KMS-11 (cell line): Measurements from ENCODE around the gene LMTK3.

ENCODE experiments used
- H2AFZ ChIP-seq: fragments of 200-600 bp; sonication (generic); 2 replicates; pipeline ENCODE4 v1.6.1; 2016; ENCODE audit warnings: antibody characterized with exemption, mixed run types, low read depth
- H3K27ac ChIP-seq: fragments of 200-600 bp; sonication (generic); 2 replicates; pipeline ENCODE4 v1.6.1; 2016; ENCODE audit warnings: mild to moderate bottlenecking, mixed run types
- H3K27me3 ChIP-seq: fragments of 200-600 bp; sonication (generic); 2 replicates; pipeline ENCODE4 v1.6.1; 2017; ENCODE audit warnings: mild to moderate bottlenecking, low read depth, mixed run types, moderate library complexity; ENCODE audit not compliant: insufficient read depth
- H3K36me3 ChIP-seq: fragments of 200-600 bp; sonication (generic); 2 replicates; pipeline ENCODE4 v1.6.1; 2017; ENCODE audit warnings: mild to moderate bottlenecking, mixed run types; ENCODE audit not compliant: insufficient read depth
- H3K4me1 ChIP-seq: fragments of 200-600 bp; sonication (generic); 2 replicates; pipeline ENCODE4 v1.6.1; 2016; ENCODE audit warnings: mild to moderate bottlenecking, low read depth, mixed run types; ENCODE audit not compliant: poor library complexity, severe bottlenecking
- H3K4me2 ChIP-seq: fragments of 200-600 bp; sonication (generic); 2 replicates; pipeline ENCODE4 v1.7.0; 2016; ENCODE audit warnings: mild to moderate bottlenecking, mixed run types
- H3K4me3 ChIP-seq: fragments of 200-600 bp; sonication (generic); IDR thresholded peaks from 2 replicates; pipeline ENCODE4 v1.6.1; 2017; ENCODE audit warnings: low read depth, low read length, mixed read lengths; ENCODE audit not compliant: insufficient read depth
- H3K79me2 ChIP-seq: fragments of 200-600 bp; sonication (generic); 2 replicates; pipeline ENCODE4 v1.6.1; 2016; ENCODE audit warnings: low read depth, mixed run types; ENCODE audit not compliant: insufficient read depth
- H3K9ac ChIP-seq: fragments of 200-600 bp; sonication (generic); 2 replicates; pipeline ENCODE4 v1.6.1; 2016; ENCODE audit warnings: mild to moderate bottlenecking, mixed run types
- H4K20me1 ChIP-seq: fragments of 200-600 bp; sonication (generic); 2 replicates; pipeline ENCODE4 v1.6.1; 2016; ENCODE audit warnings: mild to moderate bottlenecking, mixed run types; ENCODE audit not compliant: insufficient read depth
- TF ChIP-seq, protein P1 (sequence below): fragments of 200-600 bp; sonication (generic); conservative IDR thresholded peaks from 2 replicates; pipeline ENCODE4 v1.6.1; 2017; ENCODE audit warnings: low read depth, mild to moderate bottlenecking, antibody characterized with exemption, low read length, moderate library complexity, mixed read lengths

The LMTK3 gene

DNA sequence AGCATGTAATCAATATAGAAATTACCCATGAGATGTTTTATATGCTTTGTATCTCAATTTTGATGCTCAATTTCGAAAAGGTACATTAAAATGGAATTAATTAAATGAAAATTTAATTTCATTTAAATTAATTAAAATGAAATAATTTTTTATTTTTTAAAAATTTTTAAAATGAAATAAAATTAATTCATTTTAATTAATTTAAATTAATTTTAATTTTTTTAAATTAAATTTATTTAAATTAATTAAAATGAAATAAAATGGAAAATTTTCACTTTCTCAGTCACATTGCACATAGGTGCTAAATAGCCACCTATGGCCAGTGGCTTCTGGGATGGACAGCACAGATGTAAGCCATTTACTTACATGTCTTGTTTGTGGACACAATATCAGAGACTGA lies 36.1 kb upstream of the LMTK3 start:
- Histone ChIP-seq H3K36me3 (no peaks in the 10 kb centered on the region), H3K4me3 (no peak overlapping the region), H4K20me1 (no peaks in the 10 kb centered on the region), H3K79me2 (no peaks in the 10 kb centered on the region), H3K4me1 (no peaks in the 10 kb centered on the region), H2AFZ (no peak overlapping the region), H3K9ac (no peak overlapping the region), H3K27me3 (peaks cover 77% of the 10 kb centered on the region), H3K4me2 (no peak overlapping the region), H3K27ac (no peak overlapping the region)
- TF ChIP-seq, protein P1, sequence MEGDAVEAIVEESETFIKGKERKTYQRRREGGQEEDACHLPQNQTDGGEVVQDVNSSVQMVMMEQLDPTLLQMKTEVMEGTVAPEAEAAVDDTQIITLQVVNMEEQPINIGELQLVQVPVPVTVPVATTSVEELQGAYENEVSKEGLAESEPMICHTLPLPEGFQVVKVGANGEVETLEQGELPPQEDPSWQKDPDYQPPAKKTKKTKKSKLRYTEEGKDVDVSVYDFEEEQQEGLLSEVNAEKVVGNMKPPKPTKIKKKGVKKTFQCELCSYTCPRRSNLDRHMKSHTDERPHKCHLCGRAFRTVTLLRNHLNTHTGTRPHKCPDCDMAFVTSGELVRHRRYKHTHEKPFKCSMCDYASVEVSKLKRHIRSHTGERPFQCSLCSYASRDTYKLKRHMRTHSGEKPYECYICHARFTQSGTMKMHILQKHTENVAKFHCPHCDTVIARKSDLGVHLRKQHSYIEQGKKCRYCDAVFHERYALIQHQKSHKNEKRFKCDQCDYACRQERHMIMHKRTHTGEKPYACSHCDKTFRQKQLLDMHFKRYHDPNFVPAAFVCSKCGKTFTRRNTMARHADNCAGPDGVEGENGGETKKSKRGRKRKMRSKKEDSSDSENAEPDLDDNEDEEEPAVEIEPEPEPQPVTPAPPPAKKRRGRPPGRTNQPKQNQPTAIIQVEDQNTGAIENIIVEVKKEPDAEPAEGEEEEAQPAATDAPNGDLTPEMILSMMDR, result no peak

DNA sequence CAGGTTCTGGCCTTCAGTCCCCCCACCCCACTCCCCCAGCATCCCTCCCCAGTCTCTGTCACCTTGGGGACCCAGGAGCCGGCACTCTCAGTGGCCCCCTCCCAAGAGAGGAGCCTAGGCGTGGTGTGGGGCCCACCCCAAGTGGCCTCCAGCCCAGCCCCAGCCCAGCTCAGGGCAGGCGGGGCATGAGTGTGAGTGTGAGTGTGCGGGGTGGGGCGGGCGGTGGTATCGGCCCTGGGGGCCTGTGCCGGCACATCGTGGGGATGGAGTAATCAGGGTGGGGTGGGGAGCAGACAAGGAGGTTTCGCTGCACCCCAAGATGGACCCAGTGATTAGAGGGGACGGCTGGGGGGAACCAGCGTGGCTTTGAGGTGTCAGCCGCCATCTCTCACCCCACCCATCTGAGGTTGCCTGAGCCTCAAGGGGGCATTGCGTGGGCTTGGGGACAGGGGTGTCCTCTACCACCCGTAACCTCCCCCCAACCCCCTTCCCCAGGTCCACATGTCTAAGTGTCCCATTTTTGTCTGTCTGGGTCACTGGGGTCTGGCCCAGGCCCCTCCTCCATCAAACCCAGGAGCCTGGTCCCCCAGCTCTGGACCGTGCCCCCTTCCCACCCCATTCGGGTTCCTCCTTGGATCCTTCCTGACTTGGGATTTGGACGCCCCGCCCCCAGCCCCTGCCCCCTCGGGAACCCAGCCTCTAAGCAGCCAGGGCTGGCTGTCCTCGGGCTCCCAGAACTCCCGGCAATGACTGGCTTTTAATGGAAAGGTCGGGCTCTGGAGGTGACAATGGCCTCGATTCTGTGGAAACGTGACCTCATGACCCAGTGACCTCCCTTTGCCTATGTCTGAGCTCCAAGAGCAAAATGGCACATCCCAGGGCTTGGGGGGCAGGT lies 33.5 kb upstream of the LMTK3 start:
- no peak overlapping the region for H2AFZ ChIP-seq

DNA sequence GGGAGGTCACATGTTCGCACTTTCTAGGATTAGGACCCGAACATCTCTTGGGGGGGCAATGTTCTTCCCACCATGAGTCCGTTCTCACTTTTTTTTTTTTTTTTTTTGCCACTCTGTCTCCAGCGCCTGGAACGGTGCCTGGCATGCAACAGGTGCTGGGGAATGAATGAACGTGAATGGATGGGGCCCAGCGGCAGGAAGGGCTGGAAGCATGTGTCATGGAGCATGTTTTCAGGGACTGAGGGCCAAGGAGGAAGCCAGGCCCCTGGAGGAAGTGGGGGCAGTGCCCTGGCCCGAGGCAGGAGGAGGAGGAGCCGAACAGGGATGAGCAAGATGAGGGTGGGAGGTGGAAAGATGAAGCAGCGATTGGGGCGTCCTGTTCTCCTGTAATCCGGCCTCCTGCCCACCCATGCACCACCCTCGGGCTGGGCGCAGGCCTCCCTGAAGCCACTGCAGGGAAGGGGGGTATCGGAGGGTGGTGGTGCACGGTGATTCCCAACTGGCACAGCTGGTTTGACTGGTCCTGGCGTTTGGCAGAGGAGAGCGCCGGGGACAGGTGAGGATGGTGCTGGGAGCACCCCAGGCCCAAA lies 31.6 kb upstream of the LMTK3 start:
- Histone ChIP-seq H3K79me2 (no peaks in the 10 kb centered on the region), H3K36me3 (no peaks in the 10 kb centered on the region), H3K4me3 (no peak overlapping the region), H3K4me1 (no peaks in the 10 kb centered on the region), H3K4me2 (no peak overlapping the region), H3K27me3 (peaks cover 40% of the 10 kb centered on the region), H2AFZ (no peak overlapping the region), H3K9ac (no peak overlapping the region), H3K27ac (no peak overlapping the region), H4K20me1 (no peaks in the 10 kb centered on the region)
- TF ChIP-seq, protein P1, result no peak

More for the DNA sequence above, 33.5 kb upstream of the LMTK3 start:
- TF ChIP-seq, protein P1, result no peak
- H3K79me2 ChIP-seq, result no peaks in the 10 kb centered on the region
- H4K20me1 ChIP-seq, result no peaks in the 10 kb centered on the region
- no peaks in the 10 kb centered on the region for H3K4me1 ChIP-seq
- no peak overlapping the region for H3K27ac ChIP-seq
- no peak overlapping the region for H3K9ac ChIP-seq
- no peak overlapping the region for H3K4me3 ChIP-seq
- no peaks in the 10 kb centered on the region for H3K36me3 ChIP-seq
- peaks cover 54% of the 10 kb centered on the region for H3K27me3 ChIP-seq
- H3K4me2 ChIP-seq, result no peak overlapping the region

DNA sequence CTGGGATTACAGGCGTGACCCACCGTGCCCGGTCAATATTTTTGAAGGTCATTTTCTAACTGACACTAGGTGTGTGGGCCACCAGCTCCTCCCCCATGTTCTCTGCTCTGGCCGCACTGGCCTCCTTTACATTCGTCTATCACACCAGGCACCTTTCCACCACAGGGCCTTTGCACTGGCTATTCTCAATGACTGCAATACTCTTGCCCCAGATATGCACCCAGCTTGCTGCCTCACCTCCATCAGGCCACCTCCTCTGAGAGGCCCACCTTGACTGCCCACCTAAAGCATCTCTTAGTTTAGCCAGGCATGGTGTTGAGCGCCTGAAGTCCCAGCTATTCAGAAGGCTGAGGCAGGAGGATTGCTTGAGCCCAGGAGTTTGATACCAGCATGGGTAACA lies 30.2 kb upstream of the LMTK3 start:
- Histone ChIP-seq H3K4me3 (no peak overlapping the region), H3K27ac (no peak overlapping the region), H4K20me1 (no peaks in the 10 kb centered on the region), H3K27me3 (peaks cover 32% of the 10 kb centered on the region), H3K36me3 (no peaks in the 10 kb centered on the region), H3K4me2 (no peak overlapping the region), H2AFZ (no peak overlapping the region), H3K4me1 (no peaks in the 10 kb centered on the region), H3K9ac (no peak overlapping the region), H3K79me2 (no peaks in the 10 kb centered on the region)
- TF ChIP-seq, protein P1, result no peak
